K562 (cell line): ENCODE results near the gene C17orf50.

Experiments
- ETV5 ChIP-seq: sonication (generic); formaldehyde crosslinking; IDR thresholded peaks from 2 replicates; pipeline ENCODE4 v1.4.0; 2020; ENCODE audit warnings: low read depth, mild to moderate bottlenecking, missing genetic modification reagents
- RFX5 ChIP-seq: IDR thresholded peaks from 2 replicates; pipeline ENCODE4 v1.6.1; 2011; ENCODE audit warnings: low read depth, mild to moderate bottlenecking, improper control_type of control experiment, low read length
- ZNF384 ChIP-seq: IDR thresholded peaks from 2 replicates; pipeline ENCODE4 v1.6.1; 2012; ENCODE audit warnings: low read depth, low read length, improper control_type of control experiment
- ZNF695 ChIP-seq: fragments of 450-650 bp; formaldehyde crosslinking; IDR thresholded peaks from 2 replicates; pipeline ENCODE4 v1.4.0; 2020; ENCODE audit warnings: mild to moderate bottlenecking, moderate library complexity
- TF ChIP-seq, protein P1 (sequence below), 3 experiments: IDR thresholded peaks in 2 of 3; conservative IDR thresholded peaks in 1 of 3; 2 replicates each; pipeline ENCODE4 v1.5.1; 2011 to 2012; ENCODE audit warnings: low read length in 3 of 3, mild to moderate bottlenecking in 3 of 3, control low read depth in 2 of 3, improper control_type of control experiment in 1 of 3, inconsistent platforms in 1 of 3, low read depth in 1 of 3, mixed read lengths in 1 of 3, moderate library complexity in 1 of 3; ENCODE audit not compliant: insufficient read depth in 2 of 3

DNA sequence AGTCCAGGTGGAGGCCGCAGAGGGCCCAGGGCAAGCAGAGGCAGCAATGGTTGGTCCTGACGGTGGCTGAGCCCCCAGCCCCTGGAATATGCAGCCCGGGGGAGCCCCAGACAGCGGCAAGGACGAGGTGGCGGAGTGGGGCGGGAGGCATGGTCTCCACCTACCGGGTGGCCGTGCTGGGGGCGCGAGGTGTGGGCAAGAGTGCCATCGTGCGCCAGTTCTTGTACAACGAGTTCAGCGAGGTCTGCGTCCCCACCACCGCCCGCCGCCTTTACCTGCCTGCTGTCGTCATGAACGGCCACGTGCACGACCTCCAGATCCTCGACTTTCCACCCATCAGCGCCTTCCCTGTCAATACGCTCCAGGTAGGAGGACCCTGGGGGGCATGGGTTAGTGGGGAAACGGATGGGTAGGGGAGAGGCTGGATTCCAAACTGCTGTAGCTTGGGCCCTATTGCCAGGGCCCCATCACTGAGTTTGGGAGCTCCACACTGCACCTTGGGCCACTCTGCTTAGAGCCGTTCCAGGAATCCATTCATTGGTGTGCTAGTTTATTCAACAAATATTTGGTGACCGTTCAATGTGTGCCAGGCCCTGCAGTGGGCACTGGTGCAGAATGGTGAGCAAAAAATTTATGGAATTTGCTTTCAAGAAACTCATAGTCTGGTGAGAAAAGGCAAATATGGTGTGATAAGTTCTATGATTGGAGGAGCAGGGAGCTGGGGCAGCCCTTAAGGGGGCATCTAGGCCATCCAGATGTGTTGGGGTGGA lies 25.5 kb upstream of the C17orf50 start:
- TF ChIP-seq ZNF384: no peak
- TF ChIP-seq, protein P1, sequence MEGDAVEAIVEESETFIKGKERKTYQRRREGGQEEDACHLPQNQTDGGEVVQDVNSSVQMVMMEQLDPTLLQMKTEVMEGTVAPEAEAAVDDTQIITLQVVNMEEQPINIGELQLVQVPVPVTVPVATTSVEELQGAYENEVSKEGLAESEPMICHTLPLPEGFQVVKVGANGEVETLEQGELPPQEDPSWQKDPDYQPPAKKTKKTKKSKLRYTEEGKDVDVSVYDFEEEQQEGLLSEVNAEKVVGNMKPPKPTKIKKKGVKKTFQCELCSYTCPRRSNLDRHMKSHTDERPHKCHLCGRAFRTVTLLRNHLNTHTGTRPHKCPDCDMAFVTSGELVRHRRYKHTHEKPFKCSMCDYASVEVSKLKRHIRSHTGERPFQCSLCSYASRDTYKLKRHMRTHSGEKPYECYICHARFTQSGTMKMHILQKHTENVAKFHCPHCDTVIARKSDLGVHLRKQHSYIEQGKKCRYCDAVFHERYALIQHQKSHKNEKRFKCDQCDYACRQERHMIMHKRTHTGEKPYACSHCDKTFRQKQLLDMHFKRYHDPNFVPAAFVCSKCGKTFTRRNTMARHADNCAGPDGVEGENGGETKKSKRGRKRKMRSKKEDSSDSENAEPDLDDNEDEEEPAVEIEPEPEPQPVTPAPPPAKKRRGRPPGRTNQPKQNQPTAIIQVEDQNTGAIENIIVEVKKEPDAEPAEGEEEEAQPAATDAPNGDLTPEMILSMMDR (IDR thresholded peaks at IDR 0.05 in 2 of 3, conservative IDR thresholded peaks at IDR 0.05 in 1 of 3; ENCODE audit: insufficient read depth in 2 of 3, low read depth in 1 of 3, low read length in 3 of 3): no peak
- no peak for TF ChIP-seq ETV5
- TF ChIP-seq ZNF695 (CRISPR knock-in tag): no peak
- TF ChIP-seq RFX5: no peak
